HL-60 (cell line): ENCODE results near the gene IRF8.

Experiments used
- DNase-seq, 2 experiments: peaks; one replicate each; pipeline ENCODE4 v3.0.0-alpha.2; 2010 to 2020; ENCODE audit warnings: low read depth in 1 of 2, low spot score in 1 of 2
- H3K27ac ChIP-seq: fragments of 250-450 bp; sonication (Bioruptor Pico); replicated peaks from 2 replicates; pipeline ENCODE4 v1.5.1; 2020; ENCODE audit warnings: mild to moderate bottlenecking, moderate library complexity
- H3K27me3 ChIP-seq: fragments of 250-450 bp; sonication (Bioruptor Pico); 2 replicates; pipeline ENCODE4 v1.5.1; 2021; ENCODE audit warnings: mild to moderate bottlenecking, moderate library complexity; ENCODE audit not compliant: insufficient read depth, poor library complexity, severe bottlenecking
- H3K4me3 ChIP-seq: replicated peaks from 2 replicates; pipeline ENCODE4 v1.5.1; 2011; ENCODE audit warnings: mild to moderate bottlenecking, control low read depth, low read length; ENCODE audit not compliant: insufficient read depth
- CTCF ChIP-seq: IDR thresholded peaks from one replicate; pipeline ENCODE4 v1.5.1; 2011; ENCODE audit warnings: low read length, control low read depth, inconsistent platforms; ENCODE audit not compliant: insufficient read depth
- GABPA ChIP-seq: IDR thresholded peaks from 2 replicates; pipeline ENCODE4 v1.6.1; 2012; ENCODE audit warnings: low read depth
- POLR2AphosphoS5 ChIP-seq: IDR thresholded peaks from 2 replicates; pipeline ENCODE4 v1.6.1; 2012; ENCODE audit warnings: low read depth
- REST ChIP-seq: IDR thresholded peaks from 2 replicates; pipeline ENCODE4 v1.6.1; 2012; ENCODE audit warnings: low read depth; ENCODE audit not compliant: insufficient replicate concordance
- SPI1 ChIP-seq: IDR thresholded peaks from 2 replicates; pipeline ENCODE4 v1.6.1; 2012; ENCODE audit warnings: low read depth, mild to moderate bottlenecking, borderline replicate concordance

IRF8 gene

GRCh38 chr16:85960486-85961046, 61.6 kb downstream of the IRF8 start:
- H3K4me3 ChIP-seq = no peak overlapping the region
- DNase-seq = no peak
- TF ChIP-seq REST (no peak), GABPA (no peak), SPI1 (no peak), CTCF (no peak), POLR2AphosphoS5 (no peak)
- no peak overlapping the region for H3K27ac ChIP-seq
- H3K27me3 ChIP-seq = no peaks in the 10 kb centered on the region

- no peak overlapping the region for H3K4me3 ChIP-seq
- no peak overlapping the region for H3K27ac ChIP-seq
- no peak for DNase-seq
- TF ChIP-seq POLR2AphosphoS5 (no peak), REST (no peak)
- no peaks in the 10 kb centered on the region for H3K27me3 ChIP-seq
Observed at GRCh38 chr16:85961988-85962915, 63.3 kb downstream of the IRF8 start.

GRCh38 chr16:85963753-85964285, 64.9 kb downstream of the IRF8 start:
- Histone ChIP-seq H3K4me3 (no peak overlapping the region), H3K27ac (no peak overlapping the region), H3K27me3 (no peaks in the 10 kb centered on the region)
- no peak for DNase-seq
- TF ChIP-seq REST = no peak
- no peak for TF ChIP-seq SPI1
- no peak for TF ChIP-seq CTCF
- no peak for TF ChIP-seq GABPA
- no peak for TF ChIP-seq POLR2AphosphoS5
